Ishikawa (cell line): Measurements from ENCODE around the gene PNPLA2.
A peak's percentile ranks its signal among the peaks of the same experiment; 100 is the strongest.

Experiments used
- CEBPB ChIP-seq: IDR thresholded peaks from 2 replicates; pipeline ENCODE4 v1.6.1; 2012
- CREB1 ChIP-seq: IDR thresholded peaks from 2 replicates; pipeline ENCODE4 v1.6.1; 2012; ENCODE audit warnings: low read depth
- EGR1 ChIP-seq: IDR thresholded peaks from 2 replicates; pipeline ENCODE4 v1.6.1; 2012
- EP300 ChIP-seq: IDR thresholded peaks from 2 replicates; pipeline ENCODE4 v1.6.1; 2012; ENCODE audit warnings: borderline replicate concordance
- FOXM1 ChIP-seq: IDR thresholded peaks from 2 replicates; pipeline ENCODE4 v1.6.1; 2012; ENCODE audit warnings: low read depth, borderline replicate concordance
- MAX ChIP-seq: IDR thresholded peaks from 2 replicates; pipeline ENCODE4 v1.6.1; 2012
- NFIC ChIP-seq: IDR thresholded peaks from 2 replicates; pipeline ENCODE4 v1.6.1; 2012
- RAD21 ChIP-seq: IDR thresholded peaks from 2 replicates; pipeline ENCODE4 v1.6.1; 2012; ENCODE audit warnings: low read depth
- TAF1 ChIP-seq: IDR thresholded peaks from 2 replicates; pipeline ENCODE4 v1.6.1; 2012; ENCODE audit warnings: low read depth, mild to moderate bottlenecking
- TCF12 ChIP-seq: IDR thresholded peaks from 2 replicates; pipeline ENCODE4 v1.6.1; 2012; ENCODE audit warnings: low read depth
- TEAD4 ChIP-seq: IDR thresholded peaks from 2 replicates; pipeline ENCODE4 v1.6.1; 2012
- USF1 ChIP-seq: IDR thresholded peaks from 2 replicates; pipeline ENCODE4 v1.6.1; 2012
- YY1 ChIP-seq: IDR thresholded peaks from 2 replicates; pipeline ENCODE4 v1.6.1; 2012; ENCODE audit warnings: low read depth
- ZBTB7A ChIP-seq: IDR thresholded peaks from 2 replicates; pipeline ENCODE4 v1.6.1; 2012; ENCODE audit warnings: low read depth
- TF ChIP-seq, protein P1 (sequence below): IDR thresholded peaks from 2 replicates; pipeline ENCODE4 v1.6.1; 2012; ENCODE audit warnings: low read depth, mild to moderate bottlenecking

PNPLA2 gene

DNA sequence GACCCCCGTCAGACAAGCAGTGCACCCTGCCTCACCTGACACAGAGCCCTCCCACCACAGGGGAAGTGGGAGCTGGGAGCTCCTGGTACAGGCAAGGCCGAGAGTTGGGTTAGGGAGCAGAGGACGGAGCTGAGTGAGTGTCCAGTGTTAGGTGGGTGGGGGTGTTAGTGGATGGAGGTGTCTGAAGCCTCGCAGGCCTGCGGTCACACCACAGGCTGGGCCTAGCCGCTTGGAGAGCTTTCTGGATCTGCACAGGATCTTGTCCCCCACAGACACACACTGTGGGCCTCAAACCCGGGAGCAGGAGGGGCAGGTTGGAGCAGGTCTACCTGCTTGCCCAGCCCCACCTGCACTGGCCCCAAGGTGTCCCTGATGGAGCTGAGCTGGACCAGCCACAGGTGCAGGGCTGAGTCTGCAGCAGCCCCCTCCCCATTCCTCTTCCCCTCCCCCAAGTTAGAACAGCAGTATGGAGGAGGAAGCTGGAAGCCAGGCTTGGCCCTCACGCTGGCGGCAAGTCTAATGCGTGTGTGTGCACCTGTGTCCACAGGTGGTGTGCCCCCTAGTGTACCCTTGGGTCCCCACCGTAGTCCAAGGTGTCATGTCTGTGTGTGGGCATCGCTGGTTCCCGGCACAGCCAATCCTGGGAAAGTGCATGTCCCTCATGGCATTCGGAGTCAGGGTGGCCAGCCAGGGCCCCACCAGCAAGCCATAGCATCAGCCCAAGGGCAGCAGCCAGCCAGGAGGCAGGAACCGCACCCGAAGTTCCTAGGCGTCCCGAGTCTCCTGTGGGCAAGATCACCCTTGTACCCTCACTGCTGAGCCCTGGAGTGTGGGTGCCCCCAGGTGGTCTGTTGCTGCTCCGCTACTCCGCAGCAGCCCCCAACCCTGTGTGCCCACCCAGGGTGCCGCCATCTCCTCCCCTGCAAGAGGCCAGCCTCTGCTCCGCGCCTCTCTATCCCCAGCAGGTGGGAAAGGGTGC is 39.4 kb upstream of the PNPLA2 start:
- TF ChIP-seq MAX (no peak), USF1 (no peak), TCF12 (no peak), NFIC (no peak), EP300 (no peak), TEAD4 (no peak), RAD21 (no peak)

DNA sequence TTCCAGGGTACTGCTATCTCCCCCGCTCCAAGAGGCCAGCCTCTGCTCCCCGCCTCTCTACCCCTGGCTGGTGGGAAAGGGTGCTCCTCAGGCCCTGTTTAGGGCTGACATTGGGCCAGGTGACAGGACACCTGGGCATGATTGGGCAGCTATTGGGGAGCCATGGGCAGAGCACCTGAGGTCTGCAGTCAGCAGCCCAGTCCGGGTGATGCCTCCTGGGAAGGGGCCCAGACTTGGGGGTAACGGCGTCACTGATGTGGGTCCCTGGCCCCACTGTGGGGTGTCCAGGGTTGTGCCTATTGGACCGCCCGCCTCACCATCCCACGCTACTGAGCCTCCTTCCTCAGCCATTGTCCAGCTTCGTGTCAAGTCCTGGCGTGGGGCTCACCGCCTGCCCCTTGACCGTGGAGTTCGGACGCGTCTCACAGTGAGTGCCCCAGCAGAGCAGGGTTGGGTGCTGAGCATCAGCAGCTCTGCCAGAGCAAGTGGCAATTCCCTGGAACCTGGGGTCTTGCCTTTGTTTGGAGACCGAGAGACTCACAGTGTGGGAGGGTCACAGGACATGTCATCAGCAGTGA is 38.7 kb upstream of the PNPLA2 start:
- TF ChIP-seq FOXM1 (no peak), RAD21 (no peak), CEBPB (no peak), TCF12 (no peak), YY1 (no peak), TEAD4 (no peak), USF1 (no peak), ZBTB7A (no peak), EGR1 (no peak), EP300 (no peak), CREB1 (no peak), NFIC (no peak), MAX (no peak), TAF1 (no peak)
- TF ChIP-seq, protein P1, sequence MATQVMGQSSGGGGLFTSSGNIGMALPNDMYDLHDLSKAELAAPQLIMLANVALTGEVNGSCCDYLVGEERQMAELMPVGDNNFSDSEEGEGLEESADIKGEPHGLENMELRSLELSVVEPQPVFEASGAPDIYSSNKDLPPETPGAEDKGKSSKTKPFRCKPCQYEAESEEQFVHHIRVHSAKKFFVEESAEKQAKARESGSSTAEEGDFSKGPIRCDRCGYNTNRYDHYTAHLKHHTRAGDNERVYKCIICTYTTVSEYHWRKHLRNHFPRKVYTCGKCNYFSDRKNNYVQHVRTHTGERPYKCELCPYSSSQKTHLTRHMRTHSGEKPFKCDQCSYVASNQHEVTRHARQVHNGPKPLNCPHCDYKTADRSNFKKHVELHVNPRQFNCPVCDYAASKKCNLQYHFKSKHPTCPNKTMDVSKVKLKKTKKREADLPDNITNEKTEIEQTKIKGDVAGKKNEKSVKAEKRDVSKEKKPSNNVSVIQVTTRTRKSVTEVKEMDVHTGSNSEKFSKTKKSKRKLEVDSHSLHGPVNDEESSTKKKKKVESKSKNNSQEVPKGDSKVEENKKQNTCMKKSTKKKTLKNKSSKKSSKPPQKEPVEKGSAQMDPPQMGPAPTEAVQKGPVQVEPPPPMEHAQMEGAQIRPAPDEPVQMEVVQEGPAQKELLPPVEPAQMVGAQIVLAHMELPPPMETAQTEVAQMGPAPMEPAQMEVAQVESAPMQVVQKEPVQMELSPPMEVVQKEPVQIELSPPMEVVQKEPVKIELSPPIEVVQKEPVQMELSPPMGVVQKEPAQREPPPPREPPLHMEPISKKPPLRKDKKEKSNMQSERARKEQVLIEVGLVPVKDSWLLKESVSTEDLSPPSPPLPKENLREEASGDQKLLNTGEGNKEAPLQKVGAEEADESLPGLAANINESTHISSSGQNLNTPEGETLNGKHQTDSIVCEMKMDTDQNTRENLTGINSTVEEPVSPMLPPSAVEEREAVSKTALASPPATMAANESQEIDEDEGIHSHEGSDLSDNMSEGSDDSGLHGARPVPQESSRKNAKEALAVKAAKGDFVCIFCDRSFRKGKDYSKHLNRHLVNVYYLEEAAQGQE, result no peak

GRCh38 chr11:782264-783174 is 36.2 kb upstream of the PNPLA2 start:
- TF ChIP-seq TAF1 (no peak), YY1 (no peak), USF1 (no peak), RAD21 (no peak), TCF12 (no peak), FOXM1 (no peak), ZBTB7A (no peak), TEAD4 (no peak), MAX (no peak), NFIC (no peak), EP300 (no peak), CREB1 (no peak), CEBPB (no peak), EGR1 (no peak)
- TF ChIP-seq, protein P1, result no peak

DNA sequence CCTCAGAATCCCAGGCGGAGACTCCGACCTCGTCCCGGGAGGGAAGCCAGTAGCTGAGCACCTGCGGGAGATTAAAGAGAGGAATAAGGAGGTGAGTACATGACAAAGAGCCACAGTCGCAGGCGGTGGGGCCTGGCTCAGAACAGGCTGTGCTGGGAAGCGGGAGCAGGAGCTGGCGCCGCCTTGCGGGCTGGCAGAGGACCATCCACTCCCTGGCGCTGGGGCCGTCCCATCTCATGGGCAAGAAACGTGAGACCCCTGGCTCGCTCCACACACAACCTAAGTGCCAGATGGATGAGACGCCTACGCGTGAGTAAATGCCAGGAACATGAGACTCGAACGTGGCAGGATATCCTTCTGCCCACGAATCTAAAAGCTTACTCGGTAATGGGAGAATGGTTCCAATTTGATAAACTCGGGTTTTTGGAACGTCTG is 35.1 kb upstream of the PNPLA2 start:
- TF ChIP-seq RAD21 (peak; percentile 46; the same call in 1 of the 2 replicates), MAX (0 out of 2 replicates have a peak, but pooled peaks have one; percentile 28), TCF12 (no peak), EGR1 (no peak)
